ENCODE results near the gene KLF16.
A peak's percentile ranks its signal among the peaks of the same experiment; 100 is the strongest.

Gene KLF16

DNA sequence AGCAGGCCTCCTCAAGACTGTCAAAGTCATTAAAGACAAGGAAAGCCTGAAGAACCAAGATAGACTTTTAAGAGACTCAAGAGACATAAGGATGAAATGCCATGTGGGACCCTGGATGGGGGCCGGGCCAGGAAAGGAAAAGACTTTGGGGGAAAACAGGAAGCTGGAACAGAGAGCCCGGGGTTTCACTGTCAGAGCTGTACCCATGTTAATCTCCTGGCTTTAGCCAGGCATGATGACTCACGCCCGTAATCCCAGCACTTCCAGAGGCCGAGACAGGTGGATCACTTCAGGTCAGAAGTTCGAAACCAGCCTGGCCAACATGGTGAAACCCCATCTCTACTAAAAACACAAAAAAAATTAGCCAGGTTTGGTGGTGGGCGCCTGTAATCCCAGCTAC lies 5.6 kb upstream of the KLF16 start:
- Histone ChIP-seq H3K9me3 (replicated peaks in 1 of 11) (no peaks in the 10 kb centered on the region), H3K27ac (no peak overlapping the region), H3K36me3 (peaks cover 27 to 57% (median 36%) of the 10 kb centered on the region in 11 experiments), H4K20me1 (peaks cover 17 to 53% (median 35%) of the 10 kb centered on the region in 11 experiments; a peak in 21 of 22 replicates), H3K27me3 (no peaks in the 10 kb centered on the region), H3K9ac (peak overlapping the region in 3 of 11 experiments; percentile 2 to 25 (median 13); a peak in 3 of 22 replicates), H3K4me2 (peak overlapping the region in 4 of 11 experiments; percentile 2 to 36 (median 28); a peak in 1 of 22 replicates), H3K4me1 (peaks cover 42 to 62% (median 51%) of the 10 kb centered on the region in 10 experiments), H3K4me3 (no peak overlapping the region)
- TF ChIP-seq Cebpa-rat (IDR thresholded peaks at IDR 0.05), result no peak

DNA sequence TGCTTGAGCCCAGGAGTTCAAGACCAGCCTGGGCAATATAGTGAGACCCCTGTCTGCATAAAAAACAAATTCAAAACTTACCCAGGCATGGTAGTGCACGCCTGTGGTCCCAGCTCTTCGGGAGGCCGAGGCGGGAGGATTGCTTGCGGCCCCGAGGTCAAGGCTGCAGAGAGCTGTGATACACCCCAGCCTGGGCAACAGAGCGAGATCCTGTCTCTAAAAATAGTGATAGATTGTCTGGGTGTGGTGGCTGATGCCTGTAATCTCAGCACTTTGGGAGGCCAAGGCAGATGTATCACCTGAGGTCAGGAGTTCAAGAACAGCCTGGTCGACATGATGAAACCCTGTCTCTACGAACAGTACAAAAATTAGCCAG lies 4.0 kb upstream of the KLF16 start:
- peaks cover 25 to 45% (median 35%) of the 10 kb centered on the region in 10 experiments for H3K4me1 ChIP-seq
- no peak overlapping the region for H3K27ac ChIP-seq
- H3K9ac ChIP-seq, result no peak overlapping the region
- H3K4me2 ChIP-seq, result no peak overlapping the region
- H4K20me1 ChIP-seq, result peaks cover 4 to 44% (median 19%) of the 10 kb centered on the region in 11 experiments; a peak in 21 of 22 replicates
- no peak overlapping the region for H3K4me3 ChIP-seq
- H3K9me3 ChIP-seq (replicated peaks in 1 of 11), result no peaks in the 10 kb centered on the region
- H3K36me3 ChIP-seq, result peaks cover 11 to 41% (median 20%) of the 10 kb centered on the region in 11 experiments; a peak in 21 of 22 replicates
- H3K27me3 ChIP-seq, result no peaks in the 10 kb centered on the region
- TF ChIP-seq Cebpa-rat (IDR thresholded peaks at IDR 0.05), result no peak

DNA sequence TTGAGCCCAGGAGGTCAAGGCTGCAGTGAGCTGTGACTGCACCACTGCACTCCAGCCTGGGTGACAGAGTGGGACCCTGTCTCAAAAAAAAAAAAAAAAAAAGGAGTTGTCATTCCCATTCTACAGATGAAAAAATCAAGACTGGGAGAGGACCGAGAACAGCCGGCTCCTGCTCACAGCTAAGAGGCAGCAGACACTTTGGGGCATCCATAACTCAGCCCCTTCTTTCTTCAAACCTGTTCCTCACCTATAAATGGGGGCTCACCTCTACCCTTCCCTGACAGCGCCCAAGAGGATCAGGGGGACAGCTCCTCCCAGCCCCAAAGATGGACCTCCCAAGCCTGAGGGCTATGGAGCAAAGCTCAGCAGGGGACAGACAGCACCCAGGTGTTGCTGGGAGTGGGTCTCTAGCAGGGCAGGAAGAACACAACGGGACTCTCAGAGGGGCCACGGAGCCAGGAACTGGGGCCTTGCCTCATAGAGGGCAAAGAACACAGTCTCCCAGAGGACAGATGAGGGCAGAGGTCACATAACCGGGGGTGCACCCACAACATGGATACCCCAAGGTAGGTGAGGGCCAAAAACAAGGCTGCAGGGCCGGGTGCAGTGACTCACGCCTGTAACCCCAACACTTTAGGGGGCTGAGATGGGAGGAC lies 3.4 kb upstream of the KLF16 start:
- H3K4me3 ChIP-seq, result no peak overlapping the region
- H3K9ac ChIP-seq, result no peak overlapping the region
- no peak overlapping the region for H3K27ac ChIP-seq
- no peaks in the 10 kb centered on the region for H3K9me3 ChIP-seq (replicated peaks in 1 of 11)
- peaks cover 24 to 41% (median 32%) of the 10 kb centered on the region in 10 experiments for H3K4me1 ChIP-seq
- no peak overlapping the region for H3K4me2 ChIP-seq
- peaks cover 9 to 35% (median 17%) of the 10 kb centered on the region in 11 experiments; a peak in 20 of 22 replicates for H3K36me3 ChIP-seq
- no peak for TF ChIP-seq Cebpa-rat (IDR thresholded peaks at IDR 0.05)
- no peaks in the 10 kb centered on the region for H3K27me3 ChIP-seq
- H4K20me1 ChIP-seq, result peaks cover 8 to 44% (median 19%) of the 10 kb centered on the region in 11 experiments

DNA sequence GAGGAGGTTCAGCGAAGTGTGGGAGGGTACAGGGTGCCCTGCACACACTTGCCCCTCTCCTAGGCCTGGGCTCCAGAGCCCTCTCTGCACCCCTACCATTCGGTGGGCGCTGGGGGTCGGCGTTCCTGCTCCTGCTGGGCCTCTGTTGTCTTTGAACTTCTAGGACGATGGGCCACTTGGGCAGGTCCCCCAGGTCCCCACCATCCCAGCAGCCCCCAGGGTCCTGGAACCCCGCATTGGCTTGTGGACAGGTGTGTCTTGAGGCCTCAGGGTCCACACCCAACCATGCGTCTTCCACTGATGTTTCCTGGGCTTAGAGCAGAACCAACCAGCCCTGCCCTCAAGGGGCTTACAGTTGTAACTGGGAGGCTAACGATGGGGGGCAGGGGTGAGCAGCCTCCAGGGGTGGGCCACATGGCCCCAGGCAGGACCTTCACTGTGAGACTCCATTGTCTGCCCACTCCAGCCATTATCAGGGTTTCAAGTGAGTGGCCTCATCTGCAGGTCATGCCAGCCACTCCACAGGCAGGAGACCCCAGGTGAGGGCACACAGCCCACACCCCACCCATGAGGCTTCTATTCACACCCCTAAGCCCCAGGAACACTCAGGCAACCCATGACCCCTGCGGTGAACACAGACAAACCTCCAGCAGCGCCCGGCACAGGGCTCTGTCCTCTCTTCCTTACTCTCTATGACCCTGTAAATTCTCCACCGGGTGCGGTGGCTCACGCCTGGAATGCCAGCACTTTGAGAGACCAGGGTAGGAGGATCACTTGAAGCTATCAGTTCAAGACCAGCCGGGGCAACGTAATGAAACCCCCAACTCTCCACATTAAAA lies 2.0 kb upstream of the KLF16 start:
- Histone ChIP-seq H3K4me1 (peaks cover 24 to 42% (median 36%) of the 10 kb centered on the region in 10 experiments), H3K27me3 (no peaks in the 10 kb centered on the region), H3K9me3 (replicated peaks in 1 of 11) (no peaks in the 10 kb centered on the region), H3K36me3 (peaks cover 0 to 21% (median 4%) of the 10 kb centered on the region in 11 experiments; a peak in 18 of 22 replicates), H3K9ac (peak overlapping the region; percentile 95 to 99 (median 97)), H3K4me3 (peak overlapping the region; percentile 61 to 100 (median 94)), H4K20me1 (peaks cover 20 to 44% (median 24%) of the 10 kb centered on the region in 11 experiments), H3K4me2 (peak overlapping the region; percentile 73 to 94 (median 89)), H3K27ac (peak overlapping the region; percentile 92 to 100 (median 98))
- TF ChIP-seq Cebpa-rat (IDR thresholded peaks at IDR 0.05), result no peak

DNA sequence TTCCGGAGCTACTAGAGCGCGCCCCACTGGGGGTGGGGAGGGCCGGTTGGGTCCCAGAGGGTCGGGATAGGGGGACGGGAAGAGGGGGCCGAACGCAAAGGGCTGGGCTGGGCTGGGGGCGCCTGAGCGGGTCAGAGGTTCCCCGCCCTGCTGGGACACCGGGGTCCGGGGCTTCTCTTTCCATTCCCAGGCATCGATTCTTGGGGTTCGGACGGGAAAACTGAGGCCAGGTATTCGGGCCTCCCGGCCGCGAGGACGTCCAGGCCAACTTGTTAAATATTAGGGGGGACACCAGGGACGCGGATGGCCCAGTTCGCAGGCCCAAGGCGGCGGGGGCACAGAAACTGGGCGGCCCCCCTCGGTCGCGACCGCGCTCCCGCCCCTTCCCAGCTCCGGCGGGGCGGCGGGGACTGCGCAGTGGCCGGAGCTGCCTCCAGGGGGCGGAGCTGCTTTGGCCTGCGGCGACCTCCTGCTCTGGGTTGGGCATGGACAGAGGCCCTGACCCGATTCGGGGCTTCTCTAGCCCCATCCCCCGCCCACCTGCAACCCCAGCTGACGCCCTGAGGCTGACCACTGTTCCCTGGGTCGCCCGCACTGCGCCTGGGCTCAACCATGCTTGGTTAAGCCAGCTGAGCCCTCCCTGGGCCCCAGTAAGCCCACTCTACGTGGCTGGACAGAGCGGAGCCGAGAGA lies 1.2 kb upstream of the KLF16 start:
- Histone ChIP-seq H3K4me2 (peak overlapping the region; percentile 73 to 94 (median 89)), H3K4me1 (peaks cover 22 to 42% (median 37%) of the 10 kb centered on the region in 10 experiments), H3K4me3 (peak overlapping the region; percentile 61 to 100 (median 94)), H3K27me3 (no peaks in the 10 kb centered on the region), H3K9me3 (replicated peaks in 1 of 11) (no peaks in the 10 kb centered on the region), H3K9ac (peak overlapping the region; percentile 95 to 99 (median 97)), H3K36me3 (peaks cover 0 to 15% (median 0%) of the 10 kb centered on the region in 11 experiments; a peak in 5 of 22 replicates), H4K20me1 (peaks cover 28 to 48% (median 30%) of the 10 kb centered on the region in 11 experiments), H3K27ac (peak overlapping the region; percentile 92 to 100 (median 98))
- no peak for TF ChIP-seq Cebpa-rat (IDR thresholded peaks at IDR 0.05)

DNA sequence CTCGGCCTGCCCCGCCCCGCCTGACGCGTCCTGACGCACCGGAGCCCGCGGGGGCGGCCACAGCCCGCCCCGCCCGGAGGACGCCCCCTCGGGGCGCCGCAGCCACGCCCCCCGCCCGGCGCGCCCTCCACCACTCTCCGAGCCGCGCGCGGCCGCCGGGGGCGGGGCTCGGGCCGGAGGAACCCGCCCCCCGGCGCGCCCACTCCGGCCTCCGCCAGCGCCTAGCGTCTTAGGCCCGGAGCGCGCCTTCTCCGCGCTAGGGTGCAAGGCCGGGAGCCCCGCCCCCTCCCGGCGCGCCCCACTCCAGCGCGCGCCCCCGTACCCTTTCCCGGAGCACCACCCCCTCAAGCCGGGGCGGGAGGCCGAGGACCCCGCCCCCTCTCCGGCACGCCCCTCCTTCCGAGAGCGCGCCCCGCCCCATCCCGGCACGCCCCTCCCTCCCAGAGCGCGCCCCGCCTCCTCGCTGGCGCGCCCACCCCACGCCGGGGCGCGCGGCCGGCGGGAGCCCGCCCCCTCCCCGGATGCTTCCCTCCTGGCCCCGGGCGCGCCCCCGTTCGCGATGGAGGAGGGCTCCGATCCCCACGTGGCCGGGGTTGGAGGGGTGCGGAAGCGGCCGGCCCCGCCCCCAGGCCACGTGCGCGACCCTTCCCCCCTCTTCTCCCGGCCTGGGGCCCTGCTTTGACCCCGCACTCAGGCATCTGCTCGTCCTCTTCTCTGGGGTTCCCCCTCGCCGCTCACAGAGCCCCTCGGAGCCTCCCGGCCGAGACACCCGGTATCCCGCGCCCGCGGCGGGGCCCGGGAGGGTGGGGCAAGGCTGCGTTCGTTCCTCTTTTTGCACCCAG lies 480 bp upstream of the KLF16 start:
- H3K4me3 ChIP-seq, result peak overlapping the region; percentile 79 to 100 (median 95)
- peak overlapping the region; percentile 85 to 99 (median 94) for H3K4me2 ChIP-seq
- peak overlapping the region; percentile 95 to 99 (median 97) for H3K9ac ChIP-seq
- peaks cover 22 to 42% (median 37%) of the 10 kb centered on the region in 10 experiments for H3K4me1 ChIP-seq
- H3K27me3 ChIP-seq, result no peaks in the 10 kb centered on the region
- peak overlapping the region; percentile 92 to 100 (median 98) for H3K27ac ChIP-seq
- H4K20me1 ChIP-seq, result peaks cover 35 to 48% (median 38%) of the 10 kb centered on the region in 11 experiments
- TF ChIP-seq Cebpa-rat (IDR thresholded peaks at IDR 0.05), result no peak
- peaks cover 0 to 8% (median 0%) of the 10 kb centered on the region in 11 experiments; a peak in 3 of 22 replicates for H3K36me3 ChIP-seq
- no peaks in the 10 kb centered on the region for H3K9me3 ChIP-seq (replicated peaks in 1 of 11)

DNA sequence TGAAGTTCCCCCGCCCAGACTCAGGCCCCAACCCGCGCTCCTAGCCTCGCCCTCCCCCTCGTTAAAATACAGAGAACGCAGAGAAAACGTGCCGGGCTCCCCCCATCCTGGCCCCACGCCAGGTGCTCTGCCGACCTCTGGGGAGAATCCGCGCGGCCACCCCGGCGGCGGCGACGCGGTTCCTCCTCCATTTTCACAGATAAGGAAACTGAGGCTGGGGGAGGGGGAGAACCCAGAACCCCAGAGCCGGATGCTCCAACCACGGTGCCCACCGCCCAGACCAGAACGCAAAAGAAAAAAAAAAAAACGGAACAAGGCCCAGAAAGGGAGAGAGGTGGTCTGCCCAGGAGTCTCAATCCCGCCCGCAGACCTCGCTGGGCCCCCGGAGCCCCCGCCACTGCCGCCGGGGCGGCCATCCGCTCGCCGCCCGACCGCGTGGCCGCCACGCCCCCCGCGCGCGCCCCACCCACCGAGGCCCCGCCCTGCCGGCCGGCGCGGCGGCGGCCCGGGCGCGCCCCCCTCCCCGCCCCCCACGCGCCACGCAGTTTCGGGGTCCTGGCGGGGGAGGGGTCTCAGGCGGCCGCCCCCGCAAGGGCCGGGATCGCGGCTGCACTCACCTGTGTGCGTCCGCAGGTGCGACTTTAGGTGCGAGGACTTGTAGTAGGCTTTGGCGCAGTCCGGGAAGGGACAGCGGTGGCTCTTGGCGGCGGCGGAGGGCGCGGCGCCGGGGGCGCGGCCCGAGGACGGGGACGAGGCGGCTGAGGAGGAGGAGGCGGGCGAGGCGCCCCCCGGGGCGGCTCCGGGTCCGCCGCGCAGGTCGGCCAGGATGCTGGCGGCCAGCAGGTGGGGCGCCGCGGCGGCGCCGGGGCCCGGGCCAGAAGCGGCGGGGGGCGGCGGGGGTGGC lies 703 bp downstream of the KLF16 start:
- TF ChIP-seq Cebpa-rat (IDR thresholded peaks at IDR 0.05), result no peak
- Histone ChIP-seq H3K27ac (peak overlapping the region; percentile 73 to 100 (median 94)), H4K20me1 (peaks cover 46 to 60% (median 49%) of the 10 kb centered on the region in 11 experiments)

More for the DNA sequence above, 703 bp downstream of the KLF16 start:
- Histone ChIP-seq H3K27me3 (no peaks in the 10 kb centered on the region), H3K4me3 (peak overlapping the region; percentile 79 to 100 (median 95)), H3K36me3 (peaks cover 0 to 8% (median 0%) of the 10 kb centered on the region in 11 experiments; a peak in 3 of 22 replicates), H3K9me3 (replicated peaks in 1 of 11) (no peaks in the 10 kb centered on the region), H3K4me2 (peak overlapping the region; percentile 98 to 100 (median 99)), H3K9ac (peak overlapping the region; percentile 88 to 98 (median 95)), H3K4me1 (peaks cover 34 to 52% (median 49%) of the 10 kb centered on the region in 10 experiments)

All from BLaER1 treated with 17β-estradiol and CSF1 and Interleukin-3, amounts not matched to agents 10 nM and 100 nM (cell line).